GM23338 (cell line): ENCODE data around the gene RNF19B. TPM values are rescaled to one million over a fixed set of nuclear protein-coding genes. Genes with fewer than 3 reads are reported as not detected.

Experiments
- ATAC-seq: fragments of 200-7000 bp; cut with Tn5 transposase; 3 replicates; pipeline ENCODE4 v1.9.1; 2020
- DNase-seq: peaks from one replicate; pipeline ENCODE4 v3.0.0-alpha.2; 2015; ENCODE audit warnings: low spot score
- H2AFZ ChIP-seq: fragments of 200-600 bp; sonication (generic); 2 replicates; pipeline ENCODE4 v1.8.0; 2016; ENCODE audit warnings: antibody characterized with exemption, mild to moderate bottlenecking, moderate library complexity
- H3F3A ChIP-seq: fragments of 200-600 bp; sonication (generic); replicated peaks from 2 replicates; pipeline ENCODE4 v1.8.0; 2017; ENCODE audit warnings: antibody characterized with exemption, mixed run types, low read depth
- H3K27ac ChIP-seq: fragments of 200-600 bp; sonication (generic); 2 replicates; pipeline ENCODE4 v1.6.1; 2016; ENCODE audit warnings: low read depth
- H3K27me3 ChIP-seq: fragments of 200-600 bp; sonication (generic); 2 replicates; pipeline ENCODE4 v1.8.0; 2016; ENCODE audit warnings: mild to moderate bottlenecking, mixed run types, moderate library complexity; ENCODE audit not compliant: insufficient read depth
- H3K36me3 ChIP-seq: fragments of 200-600 bp; sonication (generic); 2 replicates; pipeline ENCODE4 v1.8.0; 2016; ENCODE audit warnings: mild to moderate bottlenecking; ENCODE audit not compliant: insufficient read depth
- H3K4me1 ChIP-seq: fragments of 200-600 bp; sonication (generic); 2 replicates; pipeline ENCODE4 v1.8.0; 2016; ENCODE audit warnings: mild to moderate bottlenecking, moderate library complexity; ENCODE audit not compliant: insufficient read depth
- H3K4me2 ChIP-seq: fragments of 200-600 bp; sonication (generic); 2 replicates; pipeline ENCODE4 v1.7.1; 2017; ENCODE audit warnings: mixed run types
- H3K4me3 ChIP-seq: fragments of 200-600 bp; sonication (generic); 2 replicates; pipeline ENCODE4 v1.6.1; 2016; ENCODE audit warnings: mixed run types
- H3K79me2 ChIP-seq: fragments of 200-600 bp; sonication (generic); replicated peaks from 2 replicates; pipeline ENCODE4 v1.8.0; 2017; ENCODE audit warnings: mild to moderate bottlenecking; ENCODE audit not compliant: insufficient read depth
- H3K9me2 ChIP-seq: fragments of 200-600 bp; sonication (generic); 2 replicates; pipeline ENCODE4 v1.8.0; 2017; ENCODE audit not compliant: insufficient read depth
- H4K20me1 ChIP-seq: fragments of 200-600 bp; sonication (generic); replicated peaks from 2 replicates; pipeline ENCODE4 v1.8.0; 2017; ENCODE audit warnings: mild to moderate bottlenecking; ENCODE audit not compliant: insufficient read depth
- H3K27ac Mint-ChIP-seq: 2 replicates; pipeline ENCODE4 v1.8.0; 2020; ENCODE audit warnings: inconsistent platforms, mild to moderate bottlenecking, moderate library complexity, mixed read lengths
- H3K27me3 Mint-ChIP-seq: 3 replicates; pipeline ENCODE4 v1.8.0; 2022; ENCODE audit warnings: low read depth, mild to moderate bottlenecking, moderate library complexity, mixed read lengths, inconsistent platforms; ENCODE audit not compliant: insufficient read depth, poor library complexity
- H3K36me3 Mint-ChIP-seq: 3 replicates; pipeline ENCODE4 v1.8.0; 2021; ENCODE audit warnings: low read depth, mild to moderate bottlenecking, inconsistent platforms, moderate library complexity, mixed read lengths
- H3K4me1 Mint-ChIP-seq: 3 replicates; pipeline ENCODE4 v1.8.0; 2020; ENCODE audit warnings: mild to moderate bottlenecking, inconsistent platforms, mixed read lengths
- H3K4me3 Mint-ChIP-seq: 3 replicates; pipeline ENCODE4 v1.8.0; 2021; ENCODE audit warnings: moderate library complexity, mild to moderate bottlenecking, inconsistent platforms, mixed read lengths
- H3K9me3 Mint-ChIP-seq: 3 replicates; pipeline ENCODE4 v1.8.0; 2020; ENCODE audit warnings: moderate library complexity, mild to moderate bottlenecking, inconsistent platforms, mixed read lengths
- CREB1 ChIP-seq: fragments of 250-450 bp; sonication (Bioruptor Pico); IDR thresholded peaks from 2 replicates; pipeline ENCODE4 v1.5.0; 2020; ENCODE audit warnings: low read depth, mild to moderate bottlenecking, moderate library complexity
- CTCF ChIP-seq, 2 experiments: fragments of 200-600 bp in 1 of 2; sonication (generic) in 1 of 2; conservative IDR thresholded peaks; 2 replicates each; pipeline versions ENCODE4 v1.5.1 to v1.6.1; 2016 to 2017; ENCODE audit warnings: antibody characterized with exemption in 2 of 2, low read depth in 2 of 2, mild to moderate bottlenecking in 2 of 2, moderate library complexity in 1 of 2
- ETS1 ChIP-seq: IDR thresholded peaks from 2 replicates; pipeline ENCODE4 v1.6.1; 2016; ENCODE audit warnings: antibody characterized with exemption
- EZH2 ChIP-seq: fragments of 200-600 bp; sonication (generic); IDR thresholded peaks from one replicate; pipeline ENCODE4 v1.8.0; 2017; ENCODE audit warnings: antibody characterized with exemption, mild to moderate bottlenecking, low read depth; ENCODE audit not compliant: unreplicated experiment
- EZH2phosphoT487 ChIP-seq: fragments of 200-600 bp; sonication (generic); IDR thresholded peaks from one replicate; pipeline ENCODE4 v1.8.1; 2018; ENCODE audit warnings: antibody characterized with exemption; ENCODE audit not compliant: unreplicated experiment
- JUNB ChIP-seq: IDR thresholded peaks from one replicate; pipeline ENCODE4 v1.6.1; 2016; ENCODE audit warnings: antibody characterized with exemption; ENCODE audit not compliant: unreplicated experiment
- NANOG ChIP-seq: IDR thresholded peaks from 2 replicates; pipeline ENCODE4 v1.6.1; 2016; ENCODE audit warnings: antibody characterized with exemption, borderline replicate concordance
- POLR2AphosphoS5 ChIP-seq: IDR thresholded peaks from 2 replicates; pipeline ENCODE4 v1.6.1; 2016; ENCODE audit warnings: antibody characterized with exemption, low read depth
- REST ChIP-seq: IDR thresholded peaks from one replicate; pipeline ENCODE4 v1.6.1; 2018; ENCODE audit warnings: antibody characterized with exemption; ENCODE audit not compliant: unreplicated experiment
- STAT1 ChIP-seq: IDR thresholded peaks from one replicate; pipeline ENCODE4 v1.6.1; 2016; ENCODE audit warnings: antibody characterized with exemption; ENCODE audit not compliant: unreplicated experiment
- ZNF114 ChIP-seq: fragments of 250-450 bp; sonication (Bioruptor Pico); IDR thresholded peaks from 2 replicates; pipeline ENCODE4 v1.5.0; 2020; ENCODE audit warnings: mild to moderate bottlenecking, moderate library complexity
- ZNF331 ChIP-seq: fragments of 250-450 bp; sonication (Bioruptor Pico); IDR thresholded peaks from 2 replicates; pipeline ENCODE4 v1.5.0; 2020; ENCODE audit warnings: low read depth, mild to moderate bottlenecking, moderate library complexity
- ZNF462 ChIP-seq: fragments of 250-450 bp; sonication (Bioruptor Pico); IDR thresholded peaks from 2 replicates; pipeline ENCODE4 v1.5.0; 2020; ENCODE audit warnings: mild to moderate bottlenecking, moderate library complexity
- polyA plus RNA-seq: library from polyadenylated mRNA; unstranded; fragments of >200 nt; fragmentation: Nextera tagmentation; extraction: Ambion mirVana; gene quantifications from 2 replicates; pipeline ENCODE4 v1.2.1, GENCODE V29; 2016
- total RNA-seq: library from RNA; depleted of rRNA; stranded (reverse); fragments of >200 nt; shearing (Covaris generic); gene quantifications from 2 replicates; pipeline ENCODE4 v1.2.3, GENCODE V29; 2014

Gene RNF19B
- total and polyA plus RNA-seq, 2 experiments from 2014 or later: 2.9 to 11.9 TPM

- Histone ChIP-seq H3K4me3 (no peak overlapping the region), H3F3A (no peaks in the 10 kb centered on the region), H3K27me3 (peaks cover 53% of the 10 kb centered on the region), H3K4me2 (no peak overlapping the region; the same call in 1 of the 2 replicates), H3K79me2 (no peaks in the 10 kb centered on the region), H3K4me1 (peaks cover 7% of the 10 kb centered on the region; the same call in 1 of the 2 replicates), H3K9me2 (no peaks in the 10 kb centered on the region), H3K36me3 (no peaks in the 10 kb centered on the region), H3K27ac (no peak overlapping the region), H2AFZ (no peak overlapping the region), H4K20me1 (no peaks in the 10 kb centered on the region)
- Mint-ChIP-seq H3K27me3 (peaks cover 47% of the 10 kb centered on the region), H3K4me3 (no peak overlapping the region), H3K9me3 (no peaks in the 10 kb centered on the region), H3K27ac (no peak overlapping the region), H3K4me1 (peaks cover 10% of the 10 kb centered on the region), H3K36me3 (no peaks in the 10 kb centered on the region; the same call in 2 of the 3 replicates)
- no peak for DNase-seq
- TF ChIP-seq ZNF331: no peak
- TF ChIP-seq REST: no peak
- TF ChIP-seq POLR2AphosphoS5: no peak
- TF ChIP-seq STAT1: no peak
- no peak for TF ChIP-seq CTCF (conservative IDR thresholded peaks at IDR 0.05; ENCODE audit: low read depth in 2 of 2)
- TF ChIP-seq ZNF114: no peak
- no peak for TF ChIP-seq EZH2phosphoT487
- no peak for TF ChIP-seq EZH2
- no peak for TF ChIP-seq ZNF462
- TF ChIP-seq CREB1 (CRISPR knock-in tag): no peak
- no peak for TF ChIP-seq ETS1
- no peak for TF ChIP-seq NANOG
- TF ChIP-seq JUNB: no peak
- ATAC-seq: no peak; the same call in 2 of the 3 replicates
These were observed 64.9 kb downstream of the RNF19B start for GRCh38 chr1:32899586-32900296.
